ENCODE measurements around the gene PRADC1. TPM values are rescaled to one million over a fixed set of nuclear protein-coding genes. Genes with fewer than 3 reads are reported as not detected.

Gene PRADC1
- total RNA-seq, 1 experiment from 2014 or later: 9.4 TPM

- BruUV-seq (replicated peaks): no TSS peak
Measured at GRCh38 chr2:73257021-73257420, 24.0 kb upstream of the PRADC1 start.

GRCh38 chr2:73256618-73256922 is 23.5 kb upstream of the PRADC1 start:
- no peaks in the 10 kb centered on the region for H3K79me2 ChIP-seq (ENCODE audit: low read depth)
- no peak overlapping the region for H2AFZ ChIP-seq
- H3F3A ChIP-seq (ENCODE audit: insufficient read depth, low read depth): peaks cover 32% of the 10 kb centered on the region
- intact Hi-C loops (cut with micrococcal nuclease; ENCODE audit: unreplicated experiment): no loop called here
- no peaks in the 10 kb centered on the region; the same call in 1 of the 2 replicates for H3K4me1 ChIP-seq (replicated peaks; ENCODE audit: insufficient read depth)
- H3K36me3 ChIP-seq (ENCODE audit: low read depth): peaks cover 16% of the 10 kb centered on the region; the same call in 1 of the 2 replicates
- DNase-seq: peak in 1 of 2 experiments; percentile 31
- H3K4me3 ChIP-seq: no peak overlapping the region
- TF ChIP-seq EZH2 (IDR thresholded peaks at IDR 0.05; ENCODE audit: low read depth) (no peak), CTCF (conservative IDR thresholded peaks at IDR 0.05) (no peak)
- no peak overlapping the region for H3K27ac ChIP-seq
- ChIA-PET CTCF (no interaction called here), POLR2A (ENCODE audit: unreplicated experiment) (no interaction called here)
- no peaks in the 10 kb centered on the region for H3K27me3 ChIP-seq (ENCODE audit: insufficient read depth, low read depth)
- no peaks in the 10 kb centered on the region for H3K9me2 ChIP-seq (ENCODE audit: insufficient read depth)
- H4K20me1 ChIP-seq (ENCODE audit: insufficient read depth): peaks cover 21% of the 10 kb centered on the region
- no peak overlapping the region for H3K4me2 ChIP-seq
- no peaks in the 10 kb centered on the region for H3K9me3 ChIP-seq (ENCODE audit: insufficient read depth, low read depth)
- no TSS peak for BruUV-seq (replicated peaks)

More at GRCh38 chr2:73257021-73257420, 24.0 kb upstream of the PRADC1 start:
- H3K27me3 ChIP-seq (ENCODE audit: insufficient read depth, low read depth): no peaks in the 10 kb centered on the region
- H3F3A ChIP-seq (ENCODE audit: insufficient read depth, low read depth): peaks cover 28% of the 10 kb centered on the region
- no peaks in the 10 kb centered on the region for H3K9me2 ChIP-seq (ENCODE audit: insufficient read depth)
- peak in 1 of 2 experiments; percentile 31 for DNase-seq
- intact Hi-C loops (cut with micrococcal nuclease; ENCODE audit: unreplicated experiment): no loop called here
- no peaks in the 10 kb centered on the region for H3K79me2 ChIP-seq (ENCODE audit: low read depth)
- peaks cover 21% of the 10 kb centered on the region for H4K20me1 ChIP-seq (ENCODE audit: insufficient read depth)
- H3K4me2 ChIP-seq: no peak overlapping the region
- no peaks in the 10 kb centered on the region; the same call in 1 of the 2 replicates for H3K4me1 ChIP-seq (replicated peaks; ENCODE audit: insufficient read depth)
- H3K4me3 ChIP-seq: no peak overlapping the region
- TF ChIP-seq EZH2 (IDR thresholded peaks at IDR 0.05; ENCODE audit: low read depth) (no peak), CTCF (conservative IDR thresholded peaks at IDR 0.05) (no peak)
- POLR2A ChIA-PET (ENCODE audit: unreplicated experiment): no interaction called here
- no peak overlapping the region for H2AFZ ChIP-seq
- no peaks in the 10 kb centered on the region for H3K9me3 ChIP-seq (ENCODE audit: insufficient read depth, low read depth)
- H3K36me3 ChIP-seq (ENCODE audit: low read depth): peaks cover 16% of the 10 kb centered on the region; the same call in 1 of the 2 replicates
- H3K27ac ChIP-seq: no peak overlapping the region
- CTCF ChIA-PET: no interaction called here

- Histone ChIP-seq H3K27me3 (ENCODE audit: insufficient read depth, low read depth) (no peaks in the 10 kb centered on the region), H4K20me1 (ENCODE audit: insufficient read depth) (peaks cover 21% of the 10 kb centered on the region), H3K4me1 (replicated peaks; ENCODE audit: insufficient read depth) (no peaks in the 10 kb centered on the region; the same call in 1 of the 2 replicates), H3K4me3 (no peak overlapping the region), H3K27ac (no peak overlapping the region), H3K4me2 (no peak overlapping the region), H3F3A (ENCODE audit: insufficient read depth, low read depth) (peaks cover 33% of the 10 kb centered on the region), H2AFZ (no peak overlapping the region), H3K36me3 (ENCODE audit: low read depth) (peaks cover 17% of the 10 kb centered on the region; the same call in 1 of the 2 replicates), H3K9me2 (ENCODE audit: insufficient read depth) (no peaks in the 10 kb centered on the region), H3K79me2 (ENCODE audit: low read depth) (no peaks in the 10 kb centered on the region), H3K9me3 (ENCODE audit: insufficient read depth, low read depth) (no peaks in the 10 kb centered on the region)
- ChIA-PET CTCF (interaction anchor here (0.6 kb wide), 1 partner anchor 37 kb away, joined by 3 read pairs; the partner anchor contains the start of gene EGR4), POLR2A (ENCODE audit: unreplicated experiment) (interaction anchor here (0.6 kb wide), 1 partner anchor 196 kb away, joined by 3 read pairs; no protein-coding TSS in a partner anchor)
- DNase-seq: peak in 1 of 2 experiments; percentile 27
- intact Hi-C loops (cut with micrococcal nuclease; ENCODE audit: unreplicated experiment): no loop called here
- BruUV-seq (replicated peaks): no TSS peak
- TF ChIP-seq EZH2 (IDR thresholded peaks at IDR 0.05; ENCODE audit: low read depth): no peak
- no peak for TF ChIP-seq CTCF (conservative IDR thresholded peaks at IDR 0.05)
Measured at GRCh38 chr2:73255907-73256617, 23.0 kb upstream of the PRADC1 start.

Data from PC-9 (cell line).